WI38 (cell line): ENCODE results near the gene MGAT4A.
A peak's percentile ranks its signal among the peaks of the same experiment; 100 is the strongest.

Experiments
- H3K4me3 ChIP-seq: 2 replicates; pipeline ENCODE4 v1.5.1; 2011; ENCODE audit warnings: low read depth, mild to moderate bottlenecking, control low read depth, low read length
- TF ChIP-seq, protein P1 (sequence below): IDR thresholded peaks from 2 replicates; pipeline ENCODE4 v1.5.1; 2012; ENCODE audit warnings: low read depth, mild to moderate bottlenecking, control low read depth, low read length

The MGAT4A gene

DNA sequence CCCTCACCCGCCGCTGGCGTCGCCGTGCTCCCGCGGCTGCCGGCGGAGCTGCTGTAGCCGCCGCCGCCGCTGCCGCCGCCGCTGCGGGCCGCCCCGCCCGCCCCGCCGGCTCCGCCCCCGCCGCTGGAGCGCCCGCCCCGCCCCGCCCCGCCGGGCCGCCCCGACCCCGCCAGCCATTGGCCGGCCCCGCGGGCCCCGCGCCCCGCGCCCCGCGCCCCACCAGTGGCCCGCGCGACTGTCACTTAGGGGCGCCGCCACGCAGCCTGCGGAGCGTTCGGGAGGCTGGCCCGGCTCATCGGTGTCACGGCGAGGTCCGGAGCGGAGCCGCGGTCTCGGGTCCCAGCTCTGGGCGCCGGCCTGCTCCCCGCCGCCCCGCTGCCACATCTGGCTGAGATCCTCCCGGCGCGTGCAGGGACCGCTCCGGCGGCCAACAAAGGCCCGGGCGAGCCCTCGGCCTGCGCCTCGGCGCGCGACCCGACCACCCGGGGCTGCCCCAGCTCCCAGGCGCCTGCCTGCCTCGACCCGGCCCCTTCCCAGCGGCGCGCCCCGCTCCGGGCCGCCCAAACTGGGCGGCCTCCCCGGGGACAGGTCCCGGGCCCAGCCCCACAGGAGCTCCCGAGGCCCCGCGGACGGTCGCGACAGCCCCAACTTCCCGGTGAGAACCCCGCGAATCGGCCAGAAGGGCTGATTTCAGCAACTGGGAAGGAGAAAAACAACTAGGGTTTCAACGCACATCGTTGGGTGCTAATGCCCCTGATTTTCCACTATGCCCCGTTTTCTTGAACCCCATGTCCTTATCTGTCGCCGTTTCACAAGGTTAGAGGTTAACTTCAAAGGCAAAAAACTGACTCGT lies at the start of gene MGAT4A:
TSS of gene MGAT4A (minus strand) at position 92 of the 853 bp plus-strand sequence. CDS start 4,800 bp downstream, outside the sequence.
- TF ChIP-seq, protein P1, sequence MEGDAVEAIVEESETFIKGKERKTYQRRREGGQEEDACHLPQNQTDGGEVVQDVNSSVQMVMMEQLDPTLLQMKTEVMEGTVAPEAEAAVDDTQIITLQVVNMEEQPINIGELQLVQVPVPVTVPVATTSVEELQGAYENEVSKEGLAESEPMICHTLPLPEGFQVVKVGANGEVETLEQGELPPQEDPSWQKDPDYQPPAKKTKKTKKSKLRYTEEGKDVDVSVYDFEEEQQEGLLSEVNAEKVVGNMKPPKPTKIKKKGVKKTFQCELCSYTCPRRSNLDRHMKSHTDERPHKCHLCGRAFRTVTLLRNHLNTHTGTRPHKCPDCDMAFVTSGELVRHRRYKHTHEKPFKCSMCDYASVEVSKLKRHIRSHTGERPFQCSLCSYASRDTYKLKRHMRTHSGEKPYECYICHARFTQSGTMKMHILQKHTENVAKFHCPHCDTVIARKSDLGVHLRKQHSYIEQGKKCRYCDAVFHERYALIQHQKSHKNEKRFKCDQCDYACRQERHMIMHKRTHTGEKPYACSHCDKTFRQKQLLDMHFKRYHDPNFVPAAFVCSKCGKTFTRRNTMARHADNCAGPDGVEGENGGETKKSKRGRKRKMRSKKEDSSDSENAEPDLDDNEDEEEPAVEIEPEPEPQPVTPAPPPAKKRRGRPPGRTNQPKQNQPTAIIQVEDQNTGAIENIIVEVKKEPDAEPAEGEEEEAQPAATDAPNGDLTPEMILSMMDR = no peak
- H3K4me3 ChIP-seq = peak within 1 kb of the TSS; percentile 48

DNA sequence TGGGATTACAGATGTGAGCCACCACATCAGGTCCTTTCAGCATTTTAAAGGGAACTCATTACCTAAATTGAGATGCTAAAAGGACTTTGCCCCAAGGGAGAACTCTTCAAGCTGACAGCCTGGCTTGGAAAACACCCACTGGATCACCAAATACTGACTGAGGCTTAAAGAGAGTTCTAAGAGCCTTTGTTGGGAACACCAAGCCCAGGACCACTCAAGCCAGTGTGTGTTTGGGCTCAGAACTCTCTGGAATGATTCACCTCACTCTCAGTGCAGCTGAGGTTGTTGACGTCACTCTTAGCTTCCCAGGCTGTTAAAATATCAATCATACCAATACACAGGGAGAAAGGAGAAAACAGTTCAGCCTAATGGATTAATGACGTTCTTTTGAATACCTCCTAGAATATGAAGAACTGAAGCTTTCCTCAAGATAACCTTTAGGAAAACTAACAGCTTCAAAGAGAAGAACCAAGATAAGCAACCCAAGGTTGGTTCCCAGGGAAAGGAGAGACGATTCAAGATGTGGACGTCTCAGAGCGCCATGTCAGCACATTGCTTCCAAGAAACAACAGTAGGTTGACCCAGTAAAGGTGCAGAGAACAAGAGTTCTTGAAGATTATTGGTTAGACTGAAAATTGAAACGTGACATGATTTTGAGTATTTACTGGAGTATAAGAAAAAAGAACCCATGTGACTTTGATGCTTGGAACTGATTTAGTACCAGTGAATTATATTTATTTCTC lies 48.0 kb upstream of the MGAT4A start:
- no peak overlapping the region for H3K4me3 ChIP-seq
- TF ChIP-seq, protein P1 = no peak

DNA sequence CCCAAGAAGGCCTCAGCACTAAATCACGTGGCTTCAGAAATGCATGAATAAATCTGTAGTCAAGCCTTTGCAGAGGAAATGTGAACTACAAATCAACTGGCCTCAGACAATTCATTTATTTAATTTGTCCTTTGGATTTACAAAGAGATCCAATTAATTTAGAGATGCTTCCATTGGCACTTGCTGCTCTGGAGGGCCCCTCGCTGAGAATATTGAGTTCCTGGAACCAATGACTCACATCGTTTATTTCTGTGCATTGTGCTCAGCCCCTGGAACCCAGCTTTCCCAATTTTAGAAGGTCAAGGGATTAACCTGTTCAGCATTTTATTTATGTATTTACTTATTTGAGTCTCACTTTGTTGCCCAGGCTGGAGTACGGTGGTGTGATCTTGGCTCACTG lies 47.2 kb upstream of the MGAT4A start:
- no peak overlapping the region for H3K4me3 ChIP-seq
- TF ChIP-seq, protein P1 = no peak

- H3K4me3 ChIP-seq = no peak overlapping the region
- TF ChIP-seq, protein P1 = no peak
Observed at GRCh38 chr2:98777710-98778109, 46.8 kb upstream of the MGAT4A start.

GRCh38 chr2:98777076-98777475 lies 46.1 kb upstream of the MGAT4A start:
- TF ChIP-seq, protein P1 = no peak
- H3K4me3 ChIP-seq = no peak overlapping the region

DNA sequence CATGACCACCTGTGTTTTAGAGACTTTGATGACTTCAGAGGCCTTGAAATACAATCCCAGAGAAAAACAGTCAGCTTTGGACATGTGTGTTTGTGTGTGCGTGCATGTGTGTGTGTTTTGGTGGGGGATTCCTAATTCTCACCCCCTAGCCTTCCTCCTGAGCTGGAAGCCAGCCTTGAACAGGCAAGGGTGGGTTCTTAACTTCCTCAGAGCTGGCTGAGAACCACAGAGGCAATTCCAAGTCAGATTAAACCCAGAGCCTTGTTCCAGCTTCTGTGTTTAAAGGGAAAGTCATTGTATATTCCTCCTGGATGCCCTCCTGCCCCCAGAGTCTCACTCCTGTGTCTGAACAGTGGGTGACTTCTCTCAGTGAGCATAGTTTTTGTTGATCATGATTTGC lies 45.2 kb upstream of the MGAT4A start:
- TF ChIP-seq, protein P1 = no peak

More for the DNA sequence above, 45.2 kb upstream of the MGAT4A start:
- no peak overlapping the region for H3K4me3 ChIP-seq
